ENCODE measurements around the gene TCF4. TPM values are rescaled to one million over a fixed set of nuclear protein-coding genes. Genes with fewer than 3 reads are reported as not detected.
A peak's percentile ranks its signal among the peaks of the same experiment; 100 is the strongest.
"Not testable (repeated sequence)": the region's sequence is repeated elsewhere in the genome, so short reads cannot be mapped to it uniquely, and the experiment has no call there.

TCF4 gene
- total RNA-seq, 1 experiment from 2014 or later: 38.0 TPM

- no peak for DNase-seq
- no peaks in the 10 kb centered on the region for H3K27me3 ChIP-seq (ENCODE audit: control insufficient read depth, insufficient read depth, low read length)
- no peak overlapping the region for H3K4me3 ChIP-seq (ENCODE audit: insufficient read depth, low read depth, low read length)
- H3K36me3 ChIP-seq (replicated peaks; ENCODE audit: control insufficient read depth, insufficient read depth, low read length): no peaks in the 10 kb centered on the region
Observed at GRCh38 chr18:55473058-55473457, 114.9 kb downstream of the TCF4 start.

- Histone ChIP-seq H3K36me3 (replicated peaks; ENCODE audit: control insufficient read depth, insufficient read depth, low read length) (no peaks in the 10 kb centered on the region), H3K4me3 (ENCODE audit: insufficient read depth, low read depth, low read length) (no peak overlapping the region), H3K27me3 (ENCODE audit: control insufficient read depth, insufficient read depth, low read length) (no peaks in the 10 kb centered on the region)
- DNase-seq: no peak
Observed at GRCh38 chr18:55470826-55471225, 117.2 kb downstream of the TCF4 start.

GRCh38 chr18:55469134-55469533 lies 118.9 kb downstream of the TCF4 start:
- not testable (repeated sequence) for H3K36me3 ChIP-seq (replicated peaks; ENCODE audit: control insufficient read depth, insufficient read depth, low read length); H3K27me3 ChIP-seq (ENCODE audit: control insufficient read depth, insufficient read depth, low read length); DNase-seq; H3K4me3 ChIP-seq (ENCODE audit: insufficient read depth, low read depth, low read length)

- Histone ChIP-seq H3K36me3 (replicated peaks; ENCODE audit: control insufficient read depth, insufficient read depth, low read length) (no peaks in the 10 kb centered on the region), H3K27me3 (ENCODE audit: control insufficient read depth, insufficient read depth, low read length) (no peaks in the 10 kb centered on the region), H3K4me3 (ENCODE audit: insufficient read depth, low read depth, low read length) (no peak overlapping the region)
- DNase-seq: peak; percentile 4
Observed at GRCh38 chr18:55466789-55467188, 121.2 kb downstream of the TCF4 start.

- Histone ChIP-seq H3K36me3 (replicated peaks; ENCODE audit: control insufficient read depth, insufficient read depth, low read length) (no peaks in the 10 kb centered on the region), H3K4me3 (ENCODE audit: insufficient read depth, low read depth, low read length) (no peak overlapping the region), H3K27me3 (ENCODE audit: control insufficient read depth, insufficient read depth, low read length) (no peaks in the 10 kb centered on the region)
- DNase-seq: no peak
Observed at GRCh38 chr18:55465313-55465712, 122.7 kb downstream of the TCF4 start.

GRCh38 chr18:55464581-55464980 lies 123.4 kb downstream of the TCF4 start:
- Histone ChIP-seq H3K36me3 (replicated peaks; ENCODE audit: control insufficient read depth, insufficient read depth, low read length) (no peaks in the 10 kb centered on the region), H3K4me3 (ENCODE audit: insufficient read depth, low read depth, low read length) (no peak overlapping the region), H3K27me3 (ENCODE audit: control insufficient read depth, insufficient read depth, low read length) (no peaks in the 10 kb centered on the region)
- no peak for DNase-seq

- Histone ChIP-seq H3K27me3 (ENCODE audit: control insufficient read depth, insufficient read depth, low read length) (no peaks in the 10 kb centered on the region), H3K4me3 (ENCODE audit: insufficient read depth, low read depth, low read length) (no peak overlapping the region), H3K36me3 (replicated peaks; ENCODE audit: control insufficient read depth, insufficient read depth, low read length) (no peaks in the 10 kb centered on the region)
- DNase-seq: no peak
Observed at GRCh38 chr18:55462652-55463051, 125.3 kb downstream of the TCF4 start.

GRCh38 chr18:55461848-55462247 lies 126.1 kb downstream of the TCF4 start:
- Histone ChIP-seq H3K4me3 (ENCODE audit: insufficient read depth, low read depth, low read length) (no peak overlapping the region), H3K27me3 (ENCODE audit: control insufficient read depth, insufficient read depth, low read length) (no peaks in the 10 kb centered on the region), H3K36me3 (replicated peaks; ENCODE audit: control insufficient read depth, insufficient read depth, low read length) (no peaks in the 10 kb centered on the region)
- no peak for DNase-seq

- no peak for DNase-seq
- H3K27me3 ChIP-seq (ENCODE audit: control insufficient read depth, insufficient read depth, low read length): no peaks in the 10 kb centered on the region
- H3K4me3 ChIP-seq (ENCODE audit: insufficient read depth, low read depth, low read length): no peak overlapping the region
- H3K36me3 ChIP-seq (replicated peaks; ENCODE audit: control insufficient read depth, insufficient read depth, low read length): no peaks in the 10 kb centered on the region
Observed at GRCh38 chr18:55458456-55459203, 129.4 kb downstream of the TCF4 start.

- Histone ChIP-seq H3K36me3 (replicated peaks; ENCODE audit: control insufficient read depth, insufficient read depth, low read length) (no peaks in the 10 kb centered on the region), H3K27me3 (ENCODE audit: control insufficient read depth, insufficient read depth, low read length) (no peaks in the 10 kb centered on the region), H3K4me3 (ENCODE audit: insufficient read depth, low read depth, low read length) (no peak overlapping the region)
- DNase-seq: no peak
Observed at GRCh38 chr18:55457028-55457427, 131.0 kb downstream of the TCF4 start.

- DNase-seq: no peak
- Histone ChIP-seq H3K4me3 (ENCODE audit: insufficient read depth, low read depth, low read length) (no peak overlapping the region), H3K27me3 (ENCODE audit: control insufficient read depth, insufficient read depth, low read length) (no peaks in the 10 kb centered on the region), H3K36me3 (replicated peaks; ENCODE audit: control insufficient read depth, insufficient read depth, low read length) (no peaks in the 10 kb centered on the region)
Observed at GRCh38 chr18:55455938-55456337, 132.1 kb downstream of the TCF4 start.

GRCh38 chr18:55453186-55453585 lies 134.8 kb downstream of the TCF4 start:
- no peaks in the 10 kb centered on the region for H3K27me3 ChIP-seq (ENCODE audit: control insufficient read depth, insufficient read depth, low read length)
- no peak for DNase-seq

GRCh38 chr18:55452123-55452611 lies 135.8 kb downstream of the TCF4 start:
- Histone ChIP-seq H3K36me3 (replicated peaks; ENCODE audit: control insufficient read depth, insufficient read depth, low read length) (no peaks in the 10 kb centered on the region), H3K27me3 (ENCODE audit: control insufficient read depth, insufficient read depth, low read length) (no peaks in the 10 kb centered on the region), H3K4me3 (ENCODE audit: insufficient read depth, low read depth, low read length) (no peak overlapping the region)
- no peak for DNase-seq

More at GRCh38 chr18:55453186-55453585, 134.8 kb downstream of the TCF4 start:
- H3K4me3 ChIP-seq (ENCODE audit: insufficient read depth, low read depth, low read length): no peak overlapping the region
- H3K36me3 ChIP-seq (replicated peaks; ENCODE audit: control insufficient read depth, insufficient read depth, low read length): no peaks in the 10 kb centered on the region

GRCh38 chr18:55449412-55450140 lies 138.4 kb downstream of the TCF4 start:
- H3K4me3 ChIP-seq (ENCODE audit: insufficient read depth, low read depth, low read length): no peak overlapping the region
- H3K36me3 ChIP-seq (replicated peaks; ENCODE audit: control insufficient read depth, insufficient read depth, low read length): no peaks in the 10 kb centered on the region
- DNase-seq: no peak
- H3K27me3 ChIP-seq (ENCODE audit: control insufficient read depth, insufficient read depth, low read length): no peaks in the 10 kb centered on the region

GRCh38 chr18:55448420-55448819 lies 139.6 kb downstream of the TCF4 start:
- Histone ChIP-seq H3K36me3 (replicated peaks; ENCODE audit: control insufficient read depth, insufficient read depth, low read length) (no peaks in the 10 kb centered on the region), H3K4me3 (ENCODE audit: insufficient read depth, low read depth, low read length) (no peak overlapping the region), H3K27me3 (ENCODE audit: control insufficient read depth, insufficient read depth, low read length) (no peaks in the 10 kb centered on the region)
- DNase-seq: no peak
